Skeletal muscle tissue (tissue), 4 donors: ENCODE results near the gene PPM1J. TPM values are rescaled to one million over a fixed set of nuclear protein-coding genes. Genes with fewer than 3 reads are reported as not detected.

ENCODE experiments used
- H3K27ac ChIP-seq: one replicate; pipeline ENCODE4 v1.7.0; 2013; ENCODE audit warnings: mild to moderate bottlenecking, low read depth, low read length, inconsistent platforms
- H3K27me3 ChIP-seq, 3 donors: one replicate each; pipeline ENCODE4 v1.7.0; 2013; ENCODE audit warnings: low read length in 3 of 3; ENCODE audit not compliant: control insufficient read depth in 3 of 3, insufficient read depth in 3 of 3
- H3K36me3 ChIP-seq, 3 donors: one replicate each; pipeline ENCODE4 v1.7.0; 2013; ENCODE audit warnings: low read length in 3 of 3; ENCODE audit not compliant: control insufficient read depth in 3 of 3, insufficient read depth in 3 of 3
- H3K4me1 ChIP-seq, 3 donors: one replicate each; pipeline ENCODE4 v1.7.0; 2013; ENCODE audit warnings: low read length in 3 of 3, mild to moderate bottlenecking in 3 of 3; ENCODE audit not compliant: control insufficient read depth in 3 of 3, insufficient read depth in 3 of 3
- H3K4me3 ChIP-seq, 3 donors: one replicate each; pipeline ENCODE4 v1.7.0; 2013; ENCODE audit warnings: low read length in 3 of 3
- H3K9ac ChIP-seq, 3 donors: one replicate each; pipeline ENCODE4 v1.7.0; 2013; ENCODE audit warnings: low read length in 3 of 3, mild to moderate bottlenecking in 3 of 3, moderate library complexity in 2 of 3, low read depth in 1 of 3
- H3K9me3 ChIP-seq, 3 donors: one replicate each; pipeline ENCODE4 v1.7.0; 2013; ENCODE audit warnings: low read length in 3 of 3; ENCODE audit not compliant: control insufficient read depth in 3 of 3
- total RNA-seq: library from RNA; depleted of rRNA; stranded (reverse); fragments of >200 nt; gene quantifications from one replicate; pipeline ENCODE4 v1.2.3, GENCODE V29; 2014
- donor health status: Osteomylitis.

The PPM1J gene
- total RNA-seq, 1 donor from 2014 or later: 1.0 TPM

GRCh38 chr1:112665857-112666256 is 49.3 kb downstream of the PPM1J start:
- Histone ChIP-seq H3K9ac (no peak overlapping the region), H3K36me3 (peaks cover 27 to 62% (median 54%) of the 10 kb centered on the region in 3 donors), H3K27ac (no peak overlapping the region), H3K27me3 (no peaks in the 10 kb centered on the region), H3K4me1 (no peaks in the 10 kb centered on the region), H3K9me3 (no peaks in the 10 kb centered on the region), H3K4me3 (no peak overlapping the region)

Other genes with a start within 250 kb of the PPM1J start
- gene WNT2B, start 206.4 kb downstream of the PPM1J start, total RNA-seq: 6.3 TPM
- 21.9 TPM for gene ST7L, start 96.2 kb downstream of the PPM1J start, total RNA-seq
- 63.7 TPM for gene CAPZA1, start 95.5 kb downstream of the PPM1J start, total RNA-seq
- 27.7 TPM for gene MOV10, start 40.7 kb downstream of the PPM1J start, total RNA-seq
- 196 TPM for gene RHOC, start 8.2 kb downstream of the PPM1J start, total RNA-seq
- gene SLC16A1, start 240.9 kb upstream of the PPM1J start, total RNA-seq: 40.2 TPM